Ureter (tissue), 1 donor: ENCODE results near the gene PBX4. TPM values are rescaled to one million over a fixed set of nuclear protein-coding genes. Genes with fewer than 3 reads are reported as not detected.
A peak's percentile ranks its signal among the peaks of the same experiment; 100 is the strongest.

Experiments
- DNase-seq: peaks from one replicate; pipeline ENCODE4 v3.0.0-alpha.2; 2020; ENCODE audit warnings: low spot score
- total RNA-seq: library from RNA; stranded (reverse); gene quantifications from one replicate; pipeline ENCODE4 v1.2.4, GENCODE V29; 2023
- donor health status: DM: yes; HTN: yes; CAD: no.

PBX4 gene
- total RNA-seq, 1 donor from 2014 or later, result 12.7 TPM

DNA sequence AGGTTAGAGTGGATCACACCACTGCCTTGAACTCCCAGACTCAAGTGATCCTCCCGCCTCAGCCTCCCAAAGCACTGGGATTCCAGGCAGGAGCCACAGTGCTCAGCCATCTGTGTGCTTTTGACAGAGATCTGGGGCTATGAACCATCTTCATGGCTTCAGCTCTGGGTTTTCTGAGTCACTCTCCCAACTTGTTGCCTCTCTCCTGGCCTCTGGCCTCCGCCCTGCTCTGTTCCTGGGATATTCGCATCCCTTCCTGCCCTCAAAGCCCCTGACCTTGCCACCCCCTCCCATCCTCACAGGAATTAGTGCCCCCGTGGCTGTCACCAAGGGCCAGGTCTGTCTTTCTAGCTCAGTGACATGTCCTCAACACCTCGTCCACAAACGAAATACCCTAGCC is 30.7 kb upstream of the PBX4 start:
- DNase-seq, result no peak

DNA sequence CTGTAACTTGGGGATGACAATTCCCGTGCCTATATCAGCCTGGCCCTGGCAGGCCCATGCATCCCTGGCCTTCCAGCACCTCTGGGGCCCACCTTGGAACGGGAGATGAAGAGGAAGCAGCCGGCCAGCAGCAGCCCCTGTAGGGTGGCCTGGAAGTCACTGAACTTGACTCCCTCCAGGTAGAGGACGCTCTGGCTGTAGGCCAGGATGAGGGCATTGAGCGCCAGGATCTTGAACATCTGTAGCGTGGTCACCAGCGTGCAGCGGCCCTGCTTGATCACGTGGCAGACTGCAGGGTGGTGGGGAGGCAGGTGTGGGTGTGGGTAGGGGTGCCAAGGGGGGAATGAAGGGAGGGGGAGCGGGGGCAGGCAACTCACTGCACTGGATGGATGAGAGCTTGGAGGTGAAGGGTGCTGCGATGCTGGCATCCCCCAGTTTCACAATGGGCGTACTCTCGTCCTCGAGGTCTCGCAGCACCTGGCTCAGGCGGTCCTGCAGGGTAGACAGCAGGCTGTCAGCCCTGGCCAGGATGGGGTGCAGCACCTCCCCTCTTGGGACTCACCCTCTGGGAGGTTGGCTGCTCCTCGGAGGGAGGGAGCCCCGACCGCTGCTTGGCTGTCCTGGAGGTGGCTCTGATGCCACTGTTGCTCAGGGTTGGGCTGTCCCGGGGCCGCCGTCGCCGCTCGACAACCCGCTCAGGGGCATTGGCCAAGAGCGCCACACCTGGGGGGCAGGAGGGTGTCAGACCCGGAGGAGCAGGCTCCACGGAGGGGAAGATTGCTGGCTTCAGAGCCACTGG is 28.7 kb upstream of the PBX4 start:
- no peak for DNase-seq

DNA sequence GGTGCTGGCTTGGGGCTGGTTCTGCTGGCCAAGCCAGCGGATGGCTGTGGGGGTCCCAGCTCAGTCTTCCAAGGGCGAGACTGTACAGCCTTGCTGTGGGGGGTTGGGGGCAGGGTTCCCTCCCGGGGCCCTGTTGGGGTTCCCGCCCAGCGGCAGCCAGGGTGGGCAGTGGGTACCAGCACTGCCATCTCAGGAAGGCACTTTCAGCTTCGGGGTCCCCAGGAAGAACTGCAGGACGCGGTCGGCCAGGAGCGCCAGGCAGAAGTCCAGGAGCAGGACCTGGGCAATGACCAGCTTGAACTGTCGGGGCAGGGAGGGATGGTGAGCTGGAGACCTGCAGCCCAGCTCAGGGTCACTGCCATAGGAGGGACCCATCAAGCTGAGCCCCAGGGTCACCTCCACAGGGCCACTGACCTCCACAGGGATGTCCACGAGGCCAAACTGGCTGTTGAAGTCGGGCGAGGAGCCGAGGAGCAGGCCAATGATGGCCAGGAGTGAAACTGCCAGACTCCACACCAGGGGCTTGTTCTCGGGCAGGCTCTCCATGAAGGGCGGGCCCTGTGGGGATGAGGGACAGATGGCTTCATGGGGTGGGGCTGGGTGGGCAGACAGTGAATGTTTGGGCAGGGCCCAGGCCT is 26.9 kb upstream of the PBX4 start:
- DNase-seq, result no peak

DNA sequence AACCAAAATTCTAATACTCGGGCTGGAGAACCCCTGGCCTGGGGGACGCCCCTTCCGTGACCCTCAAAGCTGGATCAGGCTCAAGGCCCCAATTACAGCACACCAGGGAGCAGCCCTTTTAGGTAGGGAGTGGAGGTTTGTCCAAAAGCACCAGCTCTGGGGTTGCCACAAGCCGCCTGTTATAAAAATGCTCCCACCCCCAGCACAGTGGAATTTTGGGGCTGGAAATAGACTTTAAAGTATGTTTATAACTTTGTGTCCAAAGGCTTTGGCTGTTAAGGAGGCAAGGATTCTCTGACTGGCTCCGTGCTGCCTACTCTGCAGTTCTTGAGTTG is 25.5 kb upstream of the PBX4 start:
- no peak for DNase-seq

DNA sequence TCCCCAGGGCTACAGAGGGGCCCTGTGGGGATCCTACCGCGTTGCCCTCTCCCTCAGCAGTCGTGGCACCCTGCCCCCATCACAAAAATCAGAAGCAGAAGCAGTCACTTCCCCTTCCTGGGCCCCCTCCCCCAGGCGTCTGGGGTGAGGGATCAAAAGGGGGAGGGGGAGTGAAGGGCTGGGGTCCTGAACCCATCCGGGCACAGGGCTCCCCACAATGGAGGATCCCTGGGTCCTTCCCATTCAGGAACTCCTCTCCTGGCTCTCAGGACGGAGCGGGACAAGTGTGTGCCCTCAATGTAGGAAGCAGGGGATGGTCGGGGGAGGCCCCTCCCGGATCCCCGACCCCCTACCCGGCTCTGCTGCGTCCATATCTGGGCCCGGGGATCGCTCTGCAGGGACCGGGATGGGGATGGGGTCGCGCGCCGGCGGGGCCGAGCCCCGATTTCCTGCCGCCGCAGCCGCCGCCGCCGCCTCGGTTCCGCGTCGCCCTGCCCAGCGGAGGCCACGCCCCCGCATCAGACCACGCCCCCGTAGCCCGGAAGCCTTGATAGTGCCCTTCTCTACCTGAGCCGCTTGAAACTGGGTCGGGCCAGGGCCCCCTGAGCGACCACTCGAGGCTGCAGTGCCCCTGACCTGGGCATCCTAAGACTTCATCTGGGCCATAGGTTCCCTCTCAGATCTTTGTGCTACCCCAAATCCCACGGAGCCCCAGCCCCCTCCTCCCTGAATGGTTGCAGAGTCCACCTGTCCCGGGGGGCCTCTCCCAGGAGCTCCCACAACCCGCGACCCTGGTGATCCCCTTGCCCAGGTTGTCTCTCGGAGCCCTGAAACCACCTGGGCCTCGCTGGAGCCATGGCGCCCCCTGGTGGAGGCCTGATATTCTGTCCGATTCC is 24.9 kb upstream of the PBX4 start, which contains the start of gene GMIP:
Gene GMIP (minus strand): TSS at position 500 of the 896 bp plus-strand sequence. CDS start 128 bp downstream, at position 372.
- peak; percentile 84 for DNase-seq

DNA sequence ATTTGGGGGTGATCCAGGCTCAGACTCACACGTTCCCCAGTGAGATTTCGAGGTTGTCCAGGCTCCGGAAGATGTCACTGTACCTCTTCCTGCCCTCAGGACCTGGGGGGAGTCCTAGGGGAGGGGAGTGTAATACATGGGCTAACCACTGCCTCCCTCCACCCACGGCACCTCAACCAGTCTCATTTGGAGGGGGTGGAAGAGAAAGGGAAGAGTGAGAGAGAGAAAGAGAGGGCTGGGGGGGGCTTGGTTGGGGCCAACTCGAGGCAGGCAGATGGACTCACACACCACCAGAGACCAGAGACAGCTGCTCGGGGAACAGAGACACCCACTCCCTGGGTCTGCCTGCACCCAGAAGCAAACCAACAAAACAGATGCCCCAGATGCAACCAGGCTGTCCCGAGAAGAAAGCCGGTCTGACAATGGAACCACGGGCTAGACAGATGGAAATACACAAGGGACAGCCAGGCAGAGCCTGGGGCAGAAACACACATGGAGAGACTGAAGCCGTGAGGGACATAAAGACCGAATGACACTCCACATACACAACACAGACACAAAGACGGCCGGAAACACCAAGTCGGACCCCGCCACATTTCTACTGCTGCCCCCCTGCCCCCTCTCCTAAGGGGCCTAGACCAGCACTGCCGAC is 24.1 kb upstream of the PBX4 start:
- no peak for DNase-seq

DNA sequence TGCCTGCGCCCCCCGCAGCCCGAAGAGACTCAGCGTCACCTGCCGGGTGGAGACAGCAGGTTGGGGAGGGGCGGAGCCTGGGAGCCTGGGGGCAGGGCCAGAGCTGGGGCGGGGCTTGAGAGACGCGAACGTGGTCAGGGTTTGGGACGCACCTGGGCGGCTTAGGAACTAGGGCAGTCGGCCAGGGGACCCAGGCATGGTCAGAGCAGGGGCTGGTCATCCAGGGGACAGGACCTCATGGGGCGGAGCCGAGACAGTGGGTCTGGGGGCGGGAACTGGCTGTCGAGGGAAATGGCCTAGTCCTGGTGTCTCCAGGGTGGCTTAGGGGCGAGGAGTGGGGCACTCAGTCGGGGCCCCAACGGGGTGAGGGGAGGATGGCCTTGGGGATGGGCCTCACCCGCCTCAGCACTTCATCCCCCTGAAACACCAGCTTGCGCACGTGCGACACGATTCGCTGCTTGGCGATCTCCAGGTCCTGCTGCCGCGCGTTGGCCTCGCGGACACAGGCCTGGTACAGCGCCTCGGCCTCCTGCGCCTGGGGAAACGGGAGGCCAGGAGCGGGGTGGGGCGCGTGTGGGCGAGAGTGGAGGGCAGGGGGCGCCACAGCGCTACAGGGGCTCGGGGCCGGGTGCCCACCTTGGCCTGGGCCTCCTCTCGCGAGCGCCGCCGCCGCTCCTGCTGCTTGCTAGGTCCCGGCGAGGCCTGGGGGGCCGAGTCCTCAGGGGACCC is 19.2 kb upstream of the PBX4 start:
- DNase-seq, result no peak

DNA sequence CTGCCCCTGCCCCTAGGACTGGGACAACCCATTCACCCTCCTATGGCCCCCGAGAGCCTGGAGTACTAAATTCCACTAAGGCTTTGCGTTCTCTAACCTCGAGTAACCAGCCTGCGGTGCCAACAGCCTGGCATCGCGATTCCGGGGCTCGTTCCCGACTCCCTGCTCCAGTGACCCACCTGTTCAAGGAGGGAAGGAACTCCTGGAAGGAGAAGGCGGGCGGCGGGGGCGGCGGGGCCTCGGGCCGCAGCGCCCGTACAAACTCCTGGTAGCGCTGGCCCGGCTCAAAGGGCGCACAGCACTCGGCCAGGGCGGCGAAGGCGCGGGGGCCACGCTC is 18.7 kb upstream of the PBX4 start:
- no peak for DNase-seq

DNA sequence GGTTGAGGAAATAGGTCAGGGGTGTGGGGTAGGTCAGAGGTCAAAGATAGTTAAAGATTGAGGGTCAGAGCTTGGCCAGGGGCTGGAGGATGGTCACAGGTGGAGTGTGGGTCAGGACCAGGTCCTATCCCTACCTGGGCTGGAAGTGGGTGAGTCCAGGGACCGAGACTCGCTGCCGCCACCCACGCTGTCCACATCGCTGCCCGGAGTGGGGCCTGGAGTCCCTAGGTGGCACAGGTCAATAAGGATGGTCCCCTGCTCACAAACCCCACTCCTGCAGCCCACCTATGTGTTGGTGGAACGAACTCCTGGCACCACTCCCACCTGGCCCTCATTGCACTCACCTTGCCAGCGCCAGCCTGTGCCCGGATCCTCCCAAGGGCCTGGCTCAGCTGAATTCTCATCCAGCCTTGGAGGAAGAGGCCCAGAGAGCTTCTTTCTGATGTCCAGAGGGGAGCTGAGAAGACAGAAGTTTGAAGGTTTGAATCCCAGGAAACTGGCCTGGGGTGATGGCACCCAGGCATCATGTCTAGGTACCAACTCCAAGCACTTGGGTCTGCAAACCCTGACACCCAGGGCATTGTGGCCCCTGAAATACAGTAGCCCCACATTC is 18.2 kb upstream of the PBX4 start:
- DNase-seq, result no peak

DNA sequence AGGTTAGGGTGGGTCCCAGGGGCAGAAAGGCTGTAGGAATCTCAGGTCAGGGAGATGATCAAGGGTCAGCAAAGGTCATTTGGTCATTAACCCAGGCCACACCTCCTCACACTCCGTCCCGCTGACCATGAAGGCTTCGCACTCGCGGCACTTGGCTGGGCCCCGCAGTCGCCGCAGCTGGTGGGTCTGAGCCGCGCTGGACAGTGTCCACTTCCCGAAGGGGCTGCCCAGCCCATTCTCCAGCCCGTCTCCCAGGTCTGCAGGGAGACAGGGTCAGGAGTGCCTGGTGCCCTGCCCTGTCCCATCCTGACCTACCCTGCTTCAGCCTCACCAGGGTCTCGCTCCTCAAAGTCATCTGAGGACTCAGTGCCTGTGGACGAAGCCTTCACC is 16.8 kb upstream of the PBX4 start:
- DNase-seq, result no peak

DNA sequence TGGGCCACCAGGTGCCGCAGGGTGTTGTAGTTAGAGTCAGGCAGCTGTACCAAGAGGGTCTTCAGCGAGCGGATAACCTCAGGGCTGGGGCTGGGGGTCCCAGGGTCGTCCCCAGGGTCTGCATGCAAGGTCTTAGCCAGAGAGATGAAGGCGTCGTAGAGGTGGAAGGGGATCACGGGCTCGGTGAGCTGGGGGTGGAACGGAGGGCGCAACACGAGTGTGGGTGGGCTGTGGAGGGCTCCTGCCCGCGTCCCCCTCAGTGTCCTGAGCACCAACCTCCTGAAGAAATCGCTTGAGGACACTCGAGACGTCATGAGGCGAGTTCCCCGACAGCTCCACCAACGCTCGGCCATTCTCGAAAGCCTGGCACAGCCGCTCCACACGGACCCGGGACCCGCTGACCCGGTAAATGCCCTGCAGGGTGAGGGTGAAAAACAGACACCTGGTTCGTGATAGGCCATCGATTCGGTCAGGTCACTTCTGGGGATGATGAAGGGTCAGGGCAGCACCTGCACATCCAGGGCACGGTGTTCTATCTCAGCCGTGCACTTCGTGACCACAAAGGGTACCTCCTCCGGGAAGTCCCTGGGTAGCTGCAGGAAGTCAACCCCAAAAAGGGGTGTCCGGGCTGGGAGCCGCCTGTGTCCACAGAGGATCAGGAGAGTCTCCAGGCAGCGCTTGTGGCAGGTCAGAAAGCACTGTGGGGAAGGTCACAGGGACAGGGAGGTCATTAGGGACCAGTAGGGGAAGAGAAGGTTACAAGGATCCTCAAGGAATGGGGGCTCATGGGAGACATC is 16.2 kb upstream of the PBX4 start:
- no peak for DNase-seq

DNA sequence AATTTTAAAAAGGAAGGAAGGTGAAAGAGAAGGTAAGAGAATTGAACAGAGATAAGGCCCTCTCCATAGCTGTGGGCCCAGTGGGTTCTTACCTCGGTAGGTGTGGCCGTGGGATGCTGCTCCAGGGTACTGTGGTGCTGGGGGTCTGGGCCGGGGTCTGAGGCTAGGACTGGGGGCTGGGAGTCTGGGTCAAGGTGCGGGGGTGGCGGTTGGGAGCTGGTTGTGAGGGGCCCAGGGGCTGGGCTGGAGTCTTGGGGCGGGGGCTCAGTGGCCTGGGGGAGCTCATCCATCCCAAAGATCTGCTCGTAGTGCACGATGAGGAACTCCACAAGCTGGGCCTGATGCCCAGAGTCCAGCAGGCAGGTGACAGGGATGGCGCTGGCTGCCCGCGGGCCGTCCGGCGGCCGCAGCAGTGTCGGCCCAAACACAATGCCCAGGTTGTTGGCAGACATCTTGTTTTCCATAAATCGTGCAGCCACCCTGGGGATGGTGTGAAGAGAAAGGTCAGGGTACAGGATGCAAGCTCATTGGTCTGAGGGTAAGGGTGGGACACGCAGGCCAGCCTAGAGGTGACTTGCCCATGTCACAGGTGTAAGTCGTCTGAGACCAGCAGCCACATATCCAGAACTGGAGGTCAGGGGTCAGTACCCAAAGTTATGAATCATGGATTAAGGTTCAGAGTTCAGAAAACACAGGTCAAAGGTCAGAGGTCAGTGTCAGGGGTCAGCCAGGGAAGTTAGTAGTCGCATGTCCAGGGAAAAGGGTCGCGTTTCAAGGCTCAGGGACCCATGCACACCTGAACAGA is 15.4 kb upstream of the PBX4 start:
- DNase-seq, result no peak

DNA sequence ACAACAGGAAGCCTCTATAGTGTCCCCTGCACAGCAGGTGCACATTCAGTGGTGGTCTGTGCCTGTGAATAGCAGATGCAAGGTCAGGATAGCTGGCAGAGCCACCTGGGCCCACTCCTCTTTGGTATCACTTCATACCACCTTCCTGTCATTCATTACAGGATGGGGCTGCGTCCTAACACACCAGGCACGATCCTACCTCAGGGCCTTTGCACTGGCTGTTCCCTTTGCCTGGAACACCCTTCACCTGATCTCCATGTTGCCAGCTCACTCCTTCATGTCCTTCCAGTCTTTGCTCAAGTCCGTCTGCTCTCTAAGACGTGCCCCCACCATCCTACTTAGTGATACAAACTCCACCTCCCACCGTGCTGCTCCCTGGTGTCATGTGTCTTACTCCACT is 14.2 kb upstream of the PBX4 start:
- DNase-seq, result no peak

DNA sequence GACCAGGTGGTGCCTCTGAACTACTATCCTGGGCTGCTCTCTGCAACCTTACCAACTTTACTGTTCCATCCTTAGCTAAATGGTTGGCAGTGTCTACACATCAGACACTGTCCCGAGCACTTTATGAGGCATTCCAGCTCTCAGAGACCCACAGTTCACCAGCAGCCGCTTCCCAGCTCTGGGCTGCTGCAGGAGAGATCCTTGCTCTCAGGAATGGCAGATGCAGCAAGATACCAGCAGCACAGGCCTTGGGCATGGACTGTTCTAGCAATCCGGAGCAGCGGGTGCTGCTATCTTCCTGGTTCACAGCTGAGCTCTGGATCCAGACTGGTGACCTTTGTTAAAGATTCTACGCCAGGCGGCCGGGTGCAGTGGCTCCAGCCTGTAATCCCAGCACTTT is 12.9 kb upstream of the PBX4 start:
- no peak for DNase-seq

DNA sequence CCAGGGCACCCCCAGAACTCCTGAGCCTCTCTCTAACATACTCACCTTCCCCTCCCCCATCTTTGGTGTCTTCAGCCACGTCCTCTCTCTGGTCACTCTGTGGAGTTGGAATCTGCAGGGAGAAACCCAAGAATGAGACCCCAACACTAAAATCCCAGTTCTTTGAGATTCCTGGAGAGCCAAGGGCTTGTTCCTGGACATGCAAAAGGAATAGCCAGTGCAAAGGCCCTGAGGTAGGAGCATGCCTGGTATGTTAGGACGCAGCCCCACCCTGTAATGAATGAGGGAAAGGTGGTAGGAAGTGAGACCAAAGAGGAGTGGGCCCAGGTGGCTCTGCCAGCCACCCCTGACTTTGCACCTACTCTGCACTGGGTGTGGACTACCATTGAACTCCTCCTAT is 11.9 kb upstream of the PBX4 start:
- DNase-seq, result no peak

DNA sequence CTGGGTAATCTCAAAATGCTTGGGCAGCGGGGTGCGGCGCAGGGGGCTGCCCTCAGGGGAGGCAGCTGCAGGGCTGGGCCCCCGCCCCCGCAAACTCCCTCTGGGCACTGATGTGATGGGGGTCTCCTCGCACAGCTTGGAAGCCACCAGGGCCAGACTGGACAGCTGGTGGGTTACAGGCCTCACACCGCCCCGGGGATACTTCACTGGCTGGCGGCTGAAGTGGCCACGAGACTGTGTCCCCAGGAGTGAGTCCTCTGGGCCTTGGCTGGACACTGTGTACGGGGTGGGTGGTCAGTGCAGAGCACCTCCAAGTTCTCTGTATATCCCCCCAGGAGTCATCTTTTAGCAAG is 11.6 kb upstream of the PBX4 start:
- DNase-seq, result no peak

DNA sequence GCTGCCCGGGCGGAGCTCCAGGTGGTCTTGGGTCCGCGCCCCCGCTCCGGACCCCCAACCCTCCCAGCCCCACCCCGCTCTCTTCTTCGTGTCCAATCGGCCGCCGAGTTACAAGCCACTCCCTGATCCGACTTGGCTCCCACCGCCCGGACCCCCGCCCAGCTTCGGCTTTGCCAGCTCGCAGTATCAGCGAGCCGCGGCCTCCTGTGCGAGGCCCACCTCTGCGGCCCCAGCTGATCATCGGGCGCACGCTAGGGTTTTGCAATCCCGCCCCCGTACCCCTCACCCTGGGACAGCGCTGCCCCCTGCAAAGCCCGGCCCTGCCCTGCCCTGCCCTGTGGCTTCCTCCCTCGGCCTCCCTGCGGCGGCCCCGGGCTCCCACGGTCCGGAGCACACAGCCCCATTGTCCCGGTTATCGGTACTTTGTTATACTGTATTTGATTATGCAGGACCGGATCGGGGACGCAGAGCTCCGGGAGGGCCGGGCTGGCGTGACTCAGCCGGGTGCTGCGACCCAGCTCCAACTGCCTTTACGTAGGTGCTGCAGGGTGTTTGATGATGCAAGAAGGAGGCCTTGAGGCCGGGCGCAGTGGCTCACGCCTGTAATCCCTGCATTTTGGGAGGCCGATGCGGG is 10.1 kb upstream of the PBX4 start:
- DNase-seq, result peak; percentile 74

DNA sequence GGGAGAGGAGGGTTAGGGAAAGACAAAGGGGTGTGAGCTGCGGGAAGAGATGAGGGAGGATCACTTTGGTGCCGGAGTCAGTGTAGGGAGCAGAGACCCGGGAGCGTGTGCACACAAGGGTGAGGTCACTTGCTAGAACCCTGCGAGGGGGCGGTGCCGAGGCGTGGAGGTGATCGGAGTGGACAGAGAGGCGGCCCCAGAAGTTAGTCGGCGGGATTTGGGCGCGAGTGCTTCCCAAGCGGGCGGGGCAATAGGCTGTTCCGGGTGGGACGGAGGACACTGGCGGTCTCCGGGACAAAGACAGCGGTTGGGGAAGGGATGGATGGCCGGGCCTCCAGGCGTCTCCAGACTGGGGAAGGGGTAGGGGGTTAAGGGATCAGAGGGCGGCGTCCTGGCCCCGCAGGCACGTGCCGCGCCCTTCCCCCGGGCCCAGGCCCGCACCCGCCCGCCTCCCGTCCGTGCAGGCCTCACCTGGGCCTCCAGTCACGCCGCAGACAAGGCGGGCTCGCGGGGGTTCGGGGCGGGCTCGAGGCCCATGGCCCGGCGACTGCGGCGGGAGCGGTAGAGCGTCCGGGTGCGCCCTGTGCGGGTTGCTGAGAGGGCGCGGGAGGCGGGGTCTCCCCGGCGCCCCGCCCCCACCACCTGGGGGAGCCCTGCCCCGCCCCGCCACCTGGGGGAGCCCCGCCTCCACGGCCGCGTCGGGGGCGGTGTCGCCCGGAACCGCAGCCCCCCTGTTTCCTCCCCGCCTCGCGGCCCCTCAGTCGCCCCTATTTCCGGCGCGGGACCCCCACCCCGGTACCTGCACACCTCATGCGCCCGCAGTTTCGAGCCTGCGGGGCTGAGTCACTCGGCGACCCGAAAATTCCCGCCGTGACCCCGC is 9.4 kb upstream of the PBX4 start, which contains the start of gene LPAR2:
Gene LPAR2 (minus strand): TSS at position 600 of the 880 bp plus-strand sequence. CDS start 945 bp downstream, outside the sequence.
- DNase-seq, result no peak
